ENCODE measurements around the gene PDLIM1.

PDLIM1 gene

GRCh38 chr10:95237376-95238170, 53.2 kb downstream of the PDLIM1 start:
- H3K9me2 ChIP-seq (replicated peaks; ENCODE audit: low read depth, low read length) = no peaks in the 10 kb centered on the region
- H3K9me3 ChIP-seq (ENCODE audit: insufficient read depth, low read depth, low read length) = no peaks in the 10 kb centered on the region
- H2AFZ ChIP-seq (ENCODE audit: low read length) = no peak overlapping the region
- TF ChIP-seq CTCF (conservative IDR thresholded peaks at IDR 0.05; ENCODE audit: low read length) (no peak), EZH2phosphoT487 (IDR thresholded peaks at IDR 0.05; ENCODE audit: borderline replicate concordance) (no peak)
- no peaks in the 10 kb centered on the region for H3F3A ChIP-seq (ENCODE audit: low read depth)
- H3K4me1 ChIP-seq (ENCODE audit: insufficient read depth, low read length, poor library complexity, severe bottlenecking) = no peaks in the 10 kb centered on the region
- no peaks in the 10 kb centered on the region for H3K27me3 ChIP-seq (ENCODE audit: insufficient read depth, low read length, poor library complexity, severe bottlenecking)
- no peak overlapping the region for H3K4me3 ChIP-seq (ENCODE audit: low read length, poor library complexity, severe bottlenecking)
- no peak overlapping the region for H3K9ac ChIP-seq (ENCODE audit: low read depth, low read length, poor library complexity, severe bottlenecking)
- no peaks in the 10 kb centered on the region for H3K36me3 ChIP-seq (ENCODE audit: insufficient read depth, low read length)
- H4K20me1 ChIP-seq (ENCODE audit: insufficient read depth, low read length, poor library complexity, severe bottlenecking) = no peaks in the 10 kb centered on the region
- H3K79me2 ChIP-seq (ENCODE audit: insufficient read depth, low read length) = no peaks in the 10 kb centered on the region
- no peak overlapping the region for H3K4me2 ChIP-seq (ENCODE audit: low read depth, low read length, poor library complexity, severe bottlenecking)

- Histone ChIP-seq H3K79me2 (ENCODE audit: insufficient read depth, low read length) (no peaks in the 10 kb centered on the region), H3F3A (ENCODE audit: low read depth) (no peaks in the 10 kb centered on the region), H3K4me1 (ENCODE audit: insufficient read depth, low read length, poor library complexity, severe bottlenecking) (no peaks in the 10 kb centered on the region), H3K9me2 (replicated peaks; ENCODE audit: low read depth, low read length) (no peaks in the 10 kb centered on the region), H3K36me3 (ENCODE audit: insufficient read depth, low read length) (no peaks in the 10 kb centered on the region), H3K4me3 (ENCODE audit: low read length, poor library complexity, severe bottlenecking) (no peak overlapping the region), H3K4me2 (ENCODE audit: low read depth, low read length, poor library complexity, severe bottlenecking) (no peak overlapping the region), H2AFZ (ENCODE audit: low read length) (no peak overlapping the region), H4K20me1 (ENCODE audit: insufficient read depth, low read length, poor library complexity, severe bottlenecking) (no peaks in the 10 kb centered on the region), H3K9ac (ENCODE audit: low read depth, low read length, poor library complexity, severe bottlenecking) (no peak overlapping the region), H3K9me3 (ENCODE audit: insufficient read depth, low read depth, low read length) (no peaks in the 10 kb centered on the region), H3K27me3 (ENCODE audit: insufficient read depth, low read length, poor library complexity, severe bottlenecking) (no peaks in the 10 kb centered on the region)
- TF ChIP-seq EZH2phosphoT487 (IDR thresholded peaks at IDR 0.05; ENCODE audit: borderline replicate concordance) = no peak
- no peak for TF ChIP-seq CTCF (conservative IDR thresholded peaks at IDR 0.05; ENCODE audit: low read length)
Observed at GRCh38 chr10:95236068-95236903, 54.5 kb downstream of the PDLIM1 start.

GRCh38 chr10:95235676-95236067, 55.1 kb downstream of the PDLIM1 start:
- H3K4me3 ChIP-seq (ENCODE audit: low read length, poor library complexity, severe bottlenecking) = no peak overlapping the region
- H3K4me1 ChIP-seq (ENCODE audit: insufficient read depth, low read length, poor library complexity, severe bottlenecking) = no peaks in the 10 kb centered on the region
- no peak overlapping the region for H2AFZ ChIP-seq (ENCODE audit: low read length)
- H3K36me3 ChIP-seq (ENCODE audit: insufficient read depth, low read length) = no peaks in the 10 kb centered on the region
- no peaks in the 10 kb centered on the region for H3K27me3 ChIP-seq (ENCODE audit: insufficient read depth, low read length, poor library complexity, severe bottlenecking)
- no peaks in the 10 kb centered on the region for H3K9me3 ChIP-seq (ENCODE audit: insufficient read depth, low read depth, low read length)
- TF ChIP-seq EZH2phosphoT487 (IDR thresholded peaks at IDR 0.05; ENCODE audit: borderline replicate concordance) = no peak
- no peak for TF ChIP-seq CTCF (conservative IDR thresholded peaks at IDR 0.05; ENCODE audit: low read length)
- no peaks in the 10 kb centered on the region for H3F3A ChIP-seq (ENCODE audit: low read depth)
- no peak overlapping the region for H3K9ac ChIP-seq (ENCODE audit: low read depth, low read length, poor library complexity, severe bottlenecking)
- H3K79me2 ChIP-seq (ENCODE audit: insufficient read depth, low read length) = no peaks in the 10 kb centered on the region
- no peaks in the 10 kb centered on the region for H3K9me2 ChIP-seq (replicated peaks; ENCODE audit: low read depth, low read length)
- H3K4me2 ChIP-seq (ENCODE audit: low read depth, low read length, poor library complexity, severe bottlenecking) = no peak overlapping the region
- H4K20me1 ChIP-seq (ENCODE audit: insufficient read depth, low read length, poor library complexity, severe bottlenecking) = no peaks in the 10 kb centered on the region
